Glutamatergic neuron (in vitro differentiated cells): ENCODE results near the gene CEMIP. TPM values are rescaled to one million over a fixed set of nuclear protein-coding genes. Genes with fewer than 3 reads are reported as not detected.

Source experiments
- DNase-seq: peaks from one replicate; pipeline ENCODE4 v3.0.0; 2022
- H3K27ac Mint-ChIP-seq: one replicate; pipeline ENCODE4 v1.8.0; 2020; ENCODE audit warnings: mild to moderate bottlenecking, mixed read lengths, inconsistent platforms; ENCODE audit not compliant: unreplicated experiment
- H3K27me3 Mint-ChIP-seq: one replicate; pipeline ENCODE4 v1.8.0; 2020; ENCODE audit warnings: mild to moderate bottlenecking, moderate library complexity, mixed read lengths, inconsistent platforms; ENCODE audit not compliant: unreplicated experiment
- H3K36me3 Mint-ChIP-seq: one replicate; pipeline ENCODE4 v1.8.0; 2020; ENCODE audit warnings: mild to moderate bottlenecking, mixed read lengths, inconsistent platforms; ENCODE audit not compliant: unreplicated experiment
- H3K4me1 Mint-ChIP-seq: one replicate; pipeline ENCODE4 v1.8.0; 2020; ENCODE audit warnings: mild to moderate bottlenecking, low read depth, mixed read lengths, inconsistent platforms; ENCODE audit not compliant: unreplicated experiment
- H3K4me3 Mint-ChIP-seq: one replicate; pipeline ENCODE4 v1.8.0; 2020; ENCODE audit warnings: mild to moderate bottlenecking, mixed read lengths, inconsistent platforms; ENCODE audit not compliant: unreplicated experiment
- H3K9me3 Mint-ChIP-seq: one replicate; pipeline ENCODE4 v1.8.0; 2020; ENCODE audit warnings: mild to moderate bottlenecking, moderate library complexity, mixed read lengths, inconsistent platforms; ENCODE audit not compliant: unreplicated experiment
- CTCF ChIP-seq: fragments of 200-600 bp; sonication (generic); IDR thresholded peaks from one replicate; pipeline ENCODE4 v1.5.0; 2021; ENCODE audit not compliant: partially characterized antibody, unreplicated experiment
- total RNA-seq: library from RNA; stranded (reverse); fragmentation: NEBNext Ultra II Directional; extraction: Animal tissue kit (Norgen Biotek cat#: 25700); gene quantifications from one replicate; pipeline ENCODE4 v1.2.1, GENCODE V29; 2021; ENCODE audit not compliant: unreplicated experiment

CEMIP gene
- total RNA-seq, 1 donor from 2014 or later = 0.25 TPM

GRCh38 chr15:80920271-80920699 is 141.1 kb downstream of the CEMIP start:
- no peak for DNase-seq
- Mint-ChIP-seq H3K9me3 (no peaks in the 10 kb centered on the region), H3K27me3 (no peaks in the 10 kb centered on the region), H3K27ac (no peak overlapping the region), H3K4me3 (no peak overlapping the region), H3K36me3 (no peaks in the 10 kb centered on the region), H3K4me1 (no peaks in the 10 kb centered on the region)
- no peak for TF ChIP-seq CTCF

- H3K27me3 Mint-ChIP-seq = no peaks in the 10 kb centered on the region
- H3K27ac Mint-ChIP-seq = no peak overlapping the region
- H3K36me3 Mint-ChIP-seq = no peaks in the 10 kb centered on the region
- H3K4me3 Mint-ChIP-seq = no peak overlapping the region
- H3K4me1 Mint-ChIP-seq = no peaks in the 10 kb centered on the region
- TF ChIP-seq CTCF = no peak
- DNase-seq = no peak
- H3K9me3 Mint-ChIP-seq = no peaks in the 10 kb centered on the region
Observed at GRCh38 chr15:80921736-80922410, 142.7 kb downstream of the CEMIP start.

- no peak for DNase-seq
- H3K9me3 Mint-ChIP-seq = peaks cover 3% of the 10 kb centered on the region
- H3K27ac Mint-ChIP-seq = no peak overlapping the region
- H3K27me3 Mint-ChIP-seq = peaks cover 4% of the 10 kb centered on the region
- no peaks in the 10 kb centered on the region for H3K4me1 Mint-ChIP-seq
- no peak for TF ChIP-seq CTCF
- peaks cover 10% of the 10 kb centered on the region for H3K36me3 Mint-ChIP-seq
- H3K4me3 Mint-ChIP-seq = no peak overlapping the region
Observed at GRCh38 chr15:80923668-80924067, 144.5 kb downstream of the CEMIP start.

GRCh38 chr15:80924278-80924677 is 145.1 kb downstream of the CEMIP start:
- no peak for DNase-seq
- H3K27me3 Mint-ChIP-seq = peaks cover 4% of the 10 kb centered on the region
- H3K4me1 Mint-ChIP-seq = no peaks in the 10 kb centered on the region
- H3K36me3 Mint-ChIP-seq = peaks cover 14% of the 10 kb centered on the region
- no peak overlapping the region for H3K4me3 Mint-ChIP-seq
- peaks cover 3% of the 10 kb centered on the region for H3K9me3 Mint-ChIP-seq
- no peak overlapping the region for H3K27ac Mint-ChIP-seq
- TF ChIP-seq CTCF = no peak

GRCh38 chr15:80925597-80926059 is 146.5 kb downstream of the CEMIP start:
- H3K4me3 Mint-ChIP-seq = no peak overlapping the region
- H3K4me1 Mint-ChIP-seq = no peaks in the 10 kb centered on the region
- no peak overlapping the region for H3K27ac Mint-ChIP-seq
- DNase-seq = no peak
- H3K9me3 Mint-ChIP-seq = peaks cover 3% of the 10 kb centered on the region
- peaks cover 14% of the 10 kb centered on the region for H3K36me3 Mint-ChIP-seq
- no peak for TF ChIP-seq CTCF
- H3K27me3 Mint-ChIP-seq = peaks cover 4% of the 10 kb centered on the region
